Fibroblast of skin of abdomen (primary cell): ENCODE data around the gene LRRC7.

Experiments used
- DNase-seq: peaks from one replicate; pipeline ENCODE4 v3.0.0-alpha.2; 2013

The LRRC7 gene

DNA sequence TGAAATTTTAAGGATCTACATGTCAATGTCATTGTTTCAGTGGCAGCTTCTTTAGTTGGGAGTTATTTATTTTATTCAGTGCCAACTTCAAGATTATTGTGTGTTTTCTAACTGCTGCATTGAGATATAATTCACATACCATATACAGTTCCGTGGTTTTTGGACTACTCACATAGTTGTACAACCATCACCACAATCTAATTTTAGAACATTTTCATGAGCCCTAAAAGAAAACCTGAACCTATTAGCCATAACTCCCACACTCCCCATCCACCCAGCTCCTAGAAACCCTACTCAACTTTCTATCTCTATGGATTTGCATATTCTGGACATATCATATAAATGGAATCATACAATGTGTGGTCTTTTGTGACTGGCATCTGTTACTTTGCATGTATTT lies 417.7 kb downstream of the LRRC7 start:
- peak; percentile 19 for DNase-seq

DNA sequence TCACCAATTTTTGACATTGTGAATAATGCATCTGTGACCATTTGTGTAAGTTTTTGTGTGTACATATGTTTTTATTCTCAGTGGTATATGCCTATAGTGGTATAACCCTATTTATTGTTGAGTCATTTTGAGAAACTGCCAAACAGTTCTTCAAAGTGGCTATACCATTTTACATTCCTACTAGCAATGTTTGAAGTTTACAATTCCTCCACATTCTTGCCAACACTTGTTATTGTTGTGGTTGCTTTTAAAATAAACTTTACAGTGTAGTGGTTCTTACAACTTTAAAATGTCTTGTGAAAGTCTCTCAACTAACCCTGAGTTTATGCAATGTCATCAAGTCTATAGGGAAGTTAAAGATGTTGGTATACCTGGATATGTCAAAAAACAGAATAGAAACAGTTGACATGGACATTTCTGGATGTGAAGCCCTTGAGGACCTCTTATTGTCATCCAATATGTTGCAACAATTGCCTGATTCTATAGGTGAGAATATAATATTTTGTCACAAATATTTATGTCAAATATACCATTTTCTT lies 418.2 kb downstream of the LRRC7 start:
- DNase-seq: peak; percentile 30

DNA sequence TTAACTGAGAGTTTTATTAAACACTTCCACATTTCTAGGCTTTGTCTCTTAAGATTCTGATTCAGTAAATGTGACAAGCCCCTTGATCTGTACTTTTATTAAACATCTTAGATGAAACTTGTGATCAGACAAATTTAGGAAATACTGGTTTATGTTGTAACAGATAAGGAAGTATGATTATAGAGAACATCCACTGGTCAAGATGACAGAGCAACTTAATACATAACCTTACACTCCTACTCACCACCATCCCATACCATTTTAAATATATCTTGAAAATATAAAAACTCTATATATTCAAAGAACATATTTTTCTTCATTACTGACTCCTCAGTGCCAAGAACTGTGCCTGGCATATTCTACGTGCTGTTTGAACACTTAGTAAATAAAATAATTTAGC lies 420.2 kb downstream of the LRRC7 start:
- no peak for DNase-seq

DNA sequence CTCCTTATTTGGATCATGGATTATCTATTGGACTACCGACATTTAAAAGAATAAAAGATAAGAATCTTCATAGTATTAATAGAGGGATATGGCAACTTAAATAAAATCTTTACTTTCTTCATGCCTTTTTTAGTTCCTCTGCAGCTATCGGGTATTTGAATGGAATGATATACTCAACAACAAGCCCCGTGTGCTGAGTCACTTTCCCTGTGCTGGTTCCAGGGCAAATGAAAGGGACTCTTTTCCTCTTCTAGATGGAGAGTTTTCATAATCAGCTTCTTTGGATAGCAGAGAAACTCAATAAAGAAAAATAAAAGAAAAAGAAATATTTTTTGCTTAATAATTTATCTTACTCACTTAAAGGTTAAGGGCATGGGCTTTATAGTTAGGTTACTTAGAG lies 423.9 kb downstream of the LRRC7 start:
- peak; percentile 20 for DNase-seq

DNA sequence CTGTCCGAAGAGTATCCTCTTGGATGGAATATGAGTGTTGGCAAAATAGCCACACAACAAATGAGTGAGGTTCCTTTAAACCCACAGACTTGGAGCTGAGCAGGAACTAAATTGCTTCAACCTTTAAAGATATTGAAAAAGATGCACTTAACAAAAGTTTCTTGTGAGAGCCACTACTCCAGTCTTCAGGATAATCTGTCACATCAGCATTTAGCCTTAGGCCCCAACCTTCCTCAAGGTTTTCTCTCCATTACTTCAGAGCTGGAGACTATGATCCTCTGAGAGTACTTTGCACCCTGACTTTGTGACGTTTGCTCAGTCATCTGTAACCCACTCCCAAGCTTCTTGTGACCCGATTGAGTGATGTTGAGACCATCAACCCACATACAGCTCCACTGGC lies 424.9 kb downstream of the LRRC7 start:
- no peak for DNase-seq

DNA sequence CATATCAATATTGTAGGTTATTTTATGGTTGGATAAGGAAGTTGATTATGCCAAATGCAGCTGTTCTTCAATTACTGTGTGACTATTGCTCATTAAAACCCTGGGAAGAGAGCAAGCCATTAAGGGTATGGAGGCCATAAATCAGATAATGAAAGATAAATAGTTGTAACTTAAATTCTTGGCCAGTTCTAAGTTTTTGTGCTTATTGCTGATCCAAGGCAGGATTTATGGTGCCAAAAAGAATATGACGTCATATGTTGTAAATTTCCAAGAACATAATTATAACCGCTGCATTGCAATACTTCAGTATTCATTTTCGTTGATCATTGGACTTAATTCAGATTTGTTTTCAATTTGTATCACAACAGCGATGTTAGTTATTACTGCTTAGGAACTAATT lies 426.1 kb downstream of the LRRC7 start:
- peak; percentile 45 for DNase-seq

DNA sequence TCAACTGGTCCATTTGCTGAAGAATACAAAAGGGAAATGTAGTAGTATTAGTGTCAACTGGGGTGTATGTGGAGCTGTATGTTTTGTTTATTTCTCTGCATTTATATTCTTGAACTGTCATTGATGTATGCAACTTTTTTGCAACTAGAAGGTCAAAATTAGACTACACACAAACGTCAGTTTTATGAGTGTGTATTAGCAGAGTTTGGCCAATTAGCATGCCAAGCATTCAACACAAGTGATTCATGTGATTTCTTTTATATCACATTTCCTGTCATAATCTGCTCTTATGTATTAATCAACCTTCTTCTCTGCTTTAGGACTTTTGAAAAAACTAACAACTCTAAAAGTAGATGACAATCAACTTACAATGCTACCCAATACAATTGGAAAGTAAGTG lies 426.5 kb downstream of the LRRC7 start:
- peak; percentile 36 for DNase-seq

DNA sequence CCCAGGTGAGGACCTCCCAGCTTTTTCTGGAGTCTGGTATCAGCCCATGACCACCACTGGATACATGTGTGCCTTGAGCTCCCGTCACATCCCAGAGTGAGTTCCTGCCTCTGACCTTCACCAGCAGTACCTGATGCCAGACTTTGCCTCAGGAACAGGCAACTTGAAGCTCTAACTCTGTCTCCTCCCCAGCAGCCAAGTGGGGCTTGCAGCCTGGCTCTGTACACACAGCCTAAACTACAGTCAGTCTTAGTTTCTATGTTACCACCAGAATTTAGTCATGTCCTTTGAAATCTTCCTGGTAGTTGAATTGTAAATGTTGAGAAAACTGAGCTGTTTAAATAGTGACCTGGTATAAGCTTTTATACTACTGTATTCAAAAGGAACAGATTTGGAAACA lies 431.1 kb downstream of the LRRC7 start:
- no peak for DNase-seq

DNA sequence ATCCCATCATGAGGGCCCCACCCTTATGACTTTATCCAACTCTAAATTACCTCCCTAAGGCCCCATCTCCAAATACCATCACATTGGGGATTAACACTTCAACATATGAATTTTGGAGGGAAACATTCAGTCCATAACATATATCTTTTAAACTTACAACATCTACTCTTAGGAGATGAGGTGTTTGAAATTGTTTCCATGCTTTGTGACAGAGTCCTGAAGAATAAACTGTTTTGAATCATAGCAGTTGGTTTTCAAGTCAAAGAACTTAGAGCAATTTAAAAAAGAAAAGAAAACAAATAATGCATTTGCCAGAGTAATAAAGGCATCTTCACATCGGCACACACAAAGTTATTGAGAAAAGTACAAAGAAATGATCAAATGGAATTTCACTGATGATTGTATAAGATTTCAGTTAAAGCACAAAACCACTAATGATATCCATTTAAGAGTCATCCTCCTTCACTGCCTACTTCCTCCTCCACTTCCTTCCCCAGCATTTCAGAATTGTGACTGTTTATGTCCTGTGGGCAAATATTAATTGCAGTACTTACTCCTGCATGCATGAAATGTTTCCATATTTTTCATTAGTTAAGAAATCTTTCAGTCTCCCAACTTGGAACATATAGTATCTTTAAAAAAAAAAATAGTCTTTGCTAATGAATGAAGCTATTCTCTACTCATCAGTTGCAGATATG lies 435.6 kb downstream of the LRRC7 start:
- peak; percentile 9 for DNase-seq

DNA sequence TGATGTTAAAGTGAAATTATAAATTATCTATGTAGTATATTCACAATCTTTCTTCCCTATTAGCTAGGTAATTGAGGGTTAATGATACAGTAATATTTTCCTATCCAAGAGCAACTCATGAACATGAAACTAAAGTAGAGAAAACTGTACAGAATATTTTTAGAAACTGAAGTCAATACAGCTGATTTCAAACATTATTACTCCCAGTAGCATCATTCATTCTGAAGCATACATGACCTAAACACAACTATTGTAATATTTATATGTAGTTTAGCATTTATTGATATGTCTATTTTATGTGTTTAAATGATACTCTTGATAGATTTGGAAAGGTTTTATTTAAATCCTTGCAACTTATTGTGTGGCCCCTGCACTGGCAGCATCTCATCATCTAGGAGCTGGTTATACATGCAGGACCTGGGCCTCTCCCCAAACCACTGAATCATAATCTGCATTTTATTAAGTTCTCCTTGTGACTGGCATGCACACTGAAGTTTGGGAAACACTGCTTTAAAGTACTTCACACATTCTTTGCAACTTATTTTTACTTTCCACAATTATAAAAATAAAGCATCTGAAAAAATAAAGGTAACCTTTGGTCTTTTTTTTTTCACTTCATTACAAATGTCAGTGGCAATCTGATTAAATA lies 437.8 kb downstream of the LRRC7 start:
- DNase-seq: no peak

DNA sequence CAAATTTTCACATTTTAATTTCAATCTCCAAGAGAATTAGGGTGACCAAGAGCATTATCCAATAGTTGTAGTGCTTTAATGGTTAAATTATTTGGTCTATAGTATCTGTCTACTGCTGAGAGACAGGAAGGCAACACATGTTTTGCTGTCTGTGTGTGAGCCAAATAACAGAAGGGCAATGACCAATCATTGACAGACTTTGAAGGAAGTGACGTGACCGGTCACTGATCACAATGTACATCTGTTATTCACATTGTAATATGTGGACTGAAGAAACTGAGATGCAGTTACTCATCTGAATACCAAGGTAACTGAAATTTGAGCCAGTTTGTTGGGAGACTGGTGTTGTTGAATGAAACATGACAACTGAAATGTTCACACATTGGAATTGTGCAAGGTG lies 440.9 kb downstream of the LRRC7 start:
- DNase-seq: peak; percentile 1

DNA sequence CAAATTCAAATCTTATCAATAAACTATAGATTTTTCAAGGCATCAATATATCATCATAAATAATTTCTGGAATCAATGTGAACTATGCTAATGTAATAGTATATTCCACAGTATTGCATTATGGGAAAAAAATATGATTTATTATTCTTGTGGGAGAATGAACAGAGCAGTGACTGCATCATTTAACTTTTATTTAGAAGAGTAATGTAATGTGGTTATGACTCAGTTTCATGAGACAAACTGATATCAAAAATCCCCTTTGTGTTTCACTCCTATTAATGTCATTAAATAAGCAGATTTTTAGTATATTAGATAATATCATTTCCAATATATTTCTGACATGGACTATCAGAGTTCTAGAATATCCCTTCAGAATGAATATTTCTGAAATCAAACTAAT lies 450.0 kb downstream of the LRRC7 start:
- DNase-seq: peak; percentile 2

DNA sequence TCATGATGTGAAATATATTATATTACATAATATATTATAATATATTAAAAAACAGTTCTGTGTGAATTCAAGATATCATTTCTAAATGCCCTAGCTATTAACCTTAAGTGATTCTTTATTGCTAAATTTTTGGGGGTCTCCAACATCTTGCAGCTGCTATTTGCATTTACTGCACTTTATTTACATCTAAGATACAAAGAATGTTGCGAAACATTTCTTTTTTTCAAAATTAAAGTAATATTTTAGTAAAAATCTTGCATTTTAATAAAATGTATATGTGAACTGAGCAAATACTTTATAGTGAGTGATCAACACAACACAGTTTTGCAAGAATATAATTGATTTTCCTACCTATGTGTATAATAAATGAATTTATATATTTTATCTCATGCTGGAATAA lies 456.6 kb downstream of the LRRC7 start:
- DNase-seq: no peak

DNA sequence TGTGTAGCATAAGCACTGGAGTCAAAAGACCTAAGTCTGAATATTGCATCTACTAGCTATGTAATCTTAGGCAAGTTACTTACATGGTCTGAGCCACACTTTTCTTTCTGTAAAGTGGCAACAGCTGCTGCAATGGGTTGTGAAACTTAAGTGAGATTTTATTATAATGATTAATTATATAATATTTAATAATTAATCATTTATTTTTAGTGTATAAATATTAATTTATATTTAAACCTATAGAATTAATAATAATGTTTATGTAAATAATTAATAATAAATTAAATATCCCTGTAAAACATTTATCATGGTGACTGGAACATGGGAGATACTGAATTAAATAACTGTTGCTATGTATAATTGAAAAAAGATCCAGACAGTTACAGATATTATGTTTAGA lies 457.3 kb downstream of the LRRC7 start:
- DNase-seq: no peak

DNA sequence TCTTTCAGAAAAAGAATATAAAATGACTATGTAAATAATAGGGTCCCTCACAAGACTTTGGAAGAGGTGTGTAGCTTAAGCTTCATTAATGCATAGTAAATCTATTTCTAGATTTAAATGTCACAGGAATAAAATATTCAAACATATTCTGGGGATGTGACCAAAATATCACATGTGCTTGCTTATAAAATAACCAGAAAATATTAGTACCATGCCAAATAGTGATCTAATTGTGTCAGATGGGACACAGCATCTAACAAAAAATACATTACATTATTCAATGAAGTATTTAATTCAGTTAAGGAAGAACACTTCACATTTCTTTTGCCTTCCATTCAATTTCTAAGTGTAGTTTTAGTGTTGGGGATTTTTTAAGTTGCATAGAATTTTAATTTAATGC lies 458.1 kb downstream of the LRRC7 start:
- no peak for DNase-seq

DNA sequence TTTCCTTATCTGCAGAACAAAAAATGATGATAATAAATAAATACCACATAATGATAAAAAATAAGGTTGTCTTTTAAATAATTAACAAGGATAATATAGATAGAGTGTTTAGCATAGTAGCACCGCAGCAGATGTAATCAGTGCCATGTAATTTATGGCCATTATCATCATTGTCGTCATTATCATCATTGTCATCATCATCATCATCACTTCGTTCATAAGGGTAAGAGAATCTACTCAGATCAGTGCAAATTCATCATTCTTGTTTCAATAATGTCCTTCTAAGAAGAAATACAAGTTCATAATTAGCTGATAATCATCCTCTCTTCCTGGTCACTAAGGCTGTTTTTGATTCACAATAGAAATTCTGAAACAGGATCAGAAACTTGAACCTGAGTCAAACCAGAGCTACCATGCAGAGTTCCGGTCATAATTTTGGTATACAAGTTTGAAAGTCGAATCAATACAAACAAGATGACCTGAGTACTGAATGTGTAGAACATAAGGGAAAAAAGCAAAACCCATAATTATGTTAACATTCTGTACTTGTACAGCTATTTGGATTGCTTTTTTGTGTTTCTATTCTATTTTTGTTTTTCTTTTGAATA lies 465.6 kb downstream of the LRRC7 start:
- no peak for DNase-seq

DNA sequence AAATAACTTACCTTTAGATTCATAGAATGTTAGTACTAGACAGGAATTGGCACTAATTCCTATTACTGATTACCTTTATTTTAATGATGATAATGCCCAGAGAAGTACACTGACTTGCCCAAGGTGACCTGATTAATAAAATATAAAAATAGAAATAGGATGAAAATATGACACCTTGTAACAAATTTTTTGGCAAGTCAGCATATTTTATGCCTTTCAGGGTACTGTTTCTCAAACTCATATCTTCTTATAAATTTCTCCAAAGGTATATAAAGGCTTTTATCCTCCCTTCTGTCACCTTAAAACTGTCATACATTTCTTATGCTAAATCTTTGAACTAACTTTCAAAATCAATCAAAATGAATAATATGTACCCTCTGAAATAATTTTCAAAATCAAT lies 466.2 kb downstream of the LRRC7 start:
- DNase-seq: no peak

DNA sequence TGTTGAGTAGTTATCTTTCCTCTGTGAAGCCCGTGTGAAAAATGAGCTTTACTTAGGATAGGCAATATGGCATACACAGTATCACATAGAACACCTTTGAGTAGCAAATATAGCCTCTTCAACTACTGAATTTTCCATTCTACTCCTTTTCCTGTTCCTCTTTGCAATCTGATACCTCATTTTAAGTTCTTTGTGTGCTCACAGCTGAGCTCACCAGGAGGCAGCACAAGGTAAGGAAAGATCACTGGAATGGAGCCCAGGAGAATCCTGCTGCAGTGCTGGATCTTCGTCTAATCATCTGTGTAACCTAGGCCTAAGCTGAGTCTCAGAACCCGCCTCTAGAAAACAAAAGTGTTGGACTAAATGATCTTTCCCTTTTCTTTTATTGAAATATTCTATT lies 466.7 kb downstream of the LRRC7 start:
- DNase-seq: peak; percentile 79

DNA sequence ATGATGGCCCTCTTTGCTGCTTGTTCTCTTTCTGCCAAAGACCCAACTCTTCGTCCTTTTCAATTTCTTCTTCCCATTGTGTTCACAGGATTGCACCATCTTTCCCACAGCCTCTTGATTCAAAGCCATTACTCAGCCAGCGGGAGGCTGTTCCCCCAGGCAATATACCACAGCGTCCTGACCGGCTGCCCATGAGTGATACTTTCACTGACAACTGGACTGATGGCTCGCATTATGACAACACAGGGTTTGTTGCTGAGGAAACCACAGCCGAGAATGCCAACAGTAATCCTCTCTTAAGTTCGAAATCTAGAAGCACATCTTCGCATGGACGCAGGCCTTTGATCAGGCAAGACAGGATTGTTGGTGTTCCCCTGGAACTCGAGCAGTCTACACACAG lies 470.3 kb downstream of the LRRC7 start:
- DNase-seq: no peak

DNA sequence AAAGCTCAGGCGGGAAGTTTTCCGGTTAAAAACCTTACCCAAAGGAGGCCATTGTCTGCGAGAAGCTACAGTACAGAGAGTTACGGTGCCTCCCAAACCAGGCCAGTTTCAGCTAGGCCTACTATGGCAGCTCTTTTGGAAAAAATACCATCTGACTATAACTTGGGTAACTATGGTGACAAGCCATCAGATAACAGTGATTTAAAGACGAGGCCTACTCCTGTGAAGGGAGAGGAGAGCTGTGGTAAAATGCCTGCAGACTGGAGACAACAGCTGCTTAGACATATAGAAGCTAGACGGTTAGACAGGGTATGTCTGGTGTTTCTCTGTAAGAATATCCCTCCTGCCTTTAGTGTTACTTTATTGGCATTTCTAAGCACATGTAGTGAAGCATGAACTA lies 471.8 kb downstream of the LRRC7 start:
- DNase-seq: no peak

DNA sequence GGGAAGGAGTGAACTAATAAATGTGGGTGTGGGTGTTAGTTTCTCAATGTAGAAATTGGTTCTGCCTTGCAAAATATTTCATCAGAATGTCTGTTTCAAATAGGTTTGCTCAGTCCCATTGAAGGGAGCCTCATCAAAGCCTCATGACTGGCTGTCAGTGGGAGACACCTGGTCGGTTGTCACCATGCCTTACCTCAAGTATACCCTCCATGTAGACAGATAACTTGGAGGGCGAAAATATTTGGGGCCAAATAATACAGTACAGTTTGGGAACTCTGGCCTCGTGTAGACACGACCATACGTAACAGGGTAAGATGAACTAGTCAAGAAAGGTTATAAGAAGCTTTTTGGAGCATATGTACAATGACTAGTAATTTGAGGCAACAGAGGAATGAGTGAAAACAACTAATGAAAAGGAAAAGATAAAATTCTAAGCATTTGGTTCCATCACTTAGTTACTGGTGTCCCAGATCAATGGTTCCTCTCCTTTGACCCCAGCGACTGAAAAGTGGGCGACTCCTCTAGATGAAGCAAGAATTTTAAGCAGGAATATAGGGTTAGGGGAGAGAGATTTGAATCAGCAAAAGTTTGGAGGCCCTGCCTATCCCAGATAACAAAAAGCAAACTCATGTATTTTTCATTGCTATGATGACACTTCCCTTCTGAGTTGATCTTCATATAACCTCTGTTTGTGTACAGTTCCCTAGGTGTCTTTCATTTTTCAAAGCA lies 473.8 kb downstream of the LRRC7 start:
- no peak for DNase-seq

DNA sequence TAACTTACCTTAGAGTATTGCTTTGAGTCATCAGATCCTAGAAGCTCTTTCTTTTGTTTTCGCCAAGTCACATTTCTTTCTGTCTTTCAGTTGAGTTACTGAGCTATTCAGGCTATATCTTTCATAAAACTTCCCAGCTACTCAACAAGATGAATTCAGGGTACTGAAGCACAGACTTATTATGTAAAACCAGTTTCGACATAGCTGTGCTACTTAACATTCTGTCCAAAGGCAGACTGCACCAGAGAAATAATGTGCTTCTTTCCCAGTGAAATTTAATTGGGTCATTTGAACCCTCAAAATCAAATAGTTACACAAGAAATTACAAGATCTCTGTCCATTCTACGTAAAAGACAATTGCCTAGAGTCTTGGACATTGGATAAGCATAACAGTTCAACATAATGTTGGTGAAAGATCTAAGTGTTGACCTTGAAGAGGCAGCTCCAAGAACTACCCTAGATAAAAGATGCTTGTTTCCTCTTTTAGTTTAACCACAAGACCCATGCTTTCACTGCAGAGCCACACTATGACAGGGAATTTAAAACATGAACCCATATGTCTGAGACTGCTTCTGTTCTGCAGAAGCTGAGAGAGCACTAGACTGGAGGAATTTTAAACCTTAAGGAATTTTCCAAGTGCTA lies 474.5 kb downstream of the LRRC7 start:
- DNase-seq: peak; percentile 32

DNA sequence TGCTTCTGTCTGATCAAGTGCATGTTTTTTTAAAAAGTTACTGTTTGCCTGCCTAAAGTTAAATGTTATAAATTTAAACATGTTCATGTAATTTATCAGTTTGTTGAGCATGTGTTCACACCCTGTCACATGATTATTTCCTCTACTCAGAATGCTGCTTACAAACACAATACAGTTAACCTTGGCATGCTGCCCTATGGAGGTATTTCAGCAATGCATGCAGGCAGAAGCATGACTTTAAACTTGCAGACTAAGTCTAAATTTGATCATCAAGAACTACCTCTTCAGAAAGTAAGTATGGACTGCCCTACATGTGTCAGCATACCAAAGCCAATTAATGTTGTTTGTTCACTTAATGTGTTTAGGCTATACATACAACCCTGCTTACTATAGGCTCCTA lies 476.1 kb downstream of the LRRC7 start:
- DNase-seq: peak; percentile 83
